ENCODE data around the gene ZNF654. TPM values are rescaled to one million over a fixed set of nuclear protein-coding genes. Genes with fewer than 3 reads are reported as not detected.

The ZNF654 gene
- total and polyA plus RNA-seq, 2 of the 13 experiments (the other 11 are each of a cell fraction or from before 2014, with no cell fraction given): 1.8 to 4.1 TPM

DNA sequence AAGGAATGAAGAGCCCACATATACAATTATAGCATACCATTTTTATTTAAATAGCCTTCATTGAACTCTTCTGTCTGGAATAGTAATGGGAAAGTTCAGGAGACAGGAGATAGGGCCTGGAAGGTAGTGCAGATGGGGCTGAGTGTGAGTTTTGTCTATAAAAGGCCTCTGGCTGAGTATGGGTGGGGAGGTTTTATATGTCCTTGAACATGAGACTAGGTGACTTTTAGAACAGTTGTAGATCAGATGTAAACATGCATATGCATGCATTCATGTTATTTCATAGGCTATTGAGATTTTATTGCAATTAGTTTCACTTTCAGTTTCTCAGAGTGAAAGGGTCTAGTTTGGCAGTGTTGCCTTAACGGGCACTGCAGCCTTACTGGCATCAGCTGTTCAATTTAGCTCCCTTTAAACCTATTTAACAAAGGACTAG lies 27.4 kb upstream of the ZNF654 start:
- Histone ChIP-seq H3K4me1 (ENCODE audit: insufficient read depth, low read length) (no peaks in the 10 kb centered on the region; the same call in 1 of the 2 replicates), H3K36me3 (replicated peaks in 1 of 2; ENCODE audit: control insufficient read depth in 1 of 2, insufficient read depth in 2 of 2, low read length in 2 of 2) (no peaks in the 10 kb centered on the region), H3K79me2 (ENCODE audit: insufficient read depth, low read length) (no peaks in the 10 kb centered on the region), H3K9me3 (ENCODE audit: low read length) (no peaks in the 10 kb centered on the region), H2AFZ (ENCODE audit: low read length) (peak overlapping the region; percentile 94), H3K4me2 (ENCODE audit: low read depth, low read length) (peak overlapping the region; percentile 76), H3K27ac (ENCODE audit: extremely low read length, insufficient read depth, low read length) (no peak overlapping the region), H3K9ac (ENCODE audit: insufficient read depth, low read depth, low read length) (peak overlapping the region; percentile 38; the same call in 1 of the 2 replicates), H3K4me3 (replicated peaks in 1 of 3; ENCODE audit: insufficient read depth in 1 of 3, low read depth in 2 of 3, low read length in 3 of 3) (peak overlapping the region; percentile 49 to 69 (median 63); a peak in 5 of 6 replicates), H3K27me3 (ENCODE audit: control insufficient read depth in 1 of 2, insufficient read depth in 2 of 2, low read length in 2 of 2) (peaks cover 0 to 2% of the 10 kb centered on the region in 2 experiments; a peak in 1 of 5 replicates), H4K20me1 (ENCODE audit: insufficient read depth, low read length) (no peaks in the 10 kb centered on the region)
- ChIA-PET CTCF (ENCODE audit: low intra/inter-chr PET ratio, low total read pairs) (no interaction called here), POLR2A (interaction anchor here (1.4 kb wide), 1 partner anchor 27 kb away, joined by 5 read pairs; the partner anchor contains the start of genes CGGBP1 and ZNF654)
- FAIRE-seq (no peak), ATAC-seq (peak; percentile 80), DNase-seq (ENCODE audit: low spot score) (no peak)
- in situ Hi-C loops (cut with HindIII; ENCODE audit: extremely low pct_ligation_motif_present, low pct_unique_long_range_greater_than_20kb) (no loop called here), intact Hi-C loops (cut with micrococcal nuclease; ENCODE audit: unreplicated experiment) (no loop called here)
- WGBS (ENCODE audit: low lambda C conversion rate): 0% methylated on average over 1 of the region's 1 CpG
- no TSS peak for BruUV-seq (replicated peaks)
- peak; percentile 95 for TF ChIP-seq IRF1 (CRISPR knock-in tag; IDR thresholded peaks at IDR 0.05; ENCODE audit: low read depth)
- TF ChIP-seq CEBPB (IDR thresholded peaks at IDR 0.05; ENCODE audit: borderline replicate concordance, low read depth, low read length): no peak
- no peak for TF ChIP-seq ZNF770 (CRISPR knock-in tag; IDR thresholded peaks at IDR 0.05)
- TF ChIP-seq TFAP4 (IDR thresholded peaks at IDR 0.05; ENCODE audit: borderline replicate concordance, low read depth): peak; percentile 33; the same call in 1 of the 2 replicates
- TF ChIP-seq IRF2 (CRISPR knock-in tag; IDR thresholded peaks at IDR 0.05): peak; percentile 97

Data from HepG2 (cell line).